HEK293T (cell line): ENCODE results near the gene HSPA4.

Experiments used
- CTCF ChIA-PET: fragments of 350-600 bp; formaldehyde crosslinking; extraction: SDS; loops from one replicate; lab custom pipeline; 2021; ENCODE audit warnings: antibody characterized with exemption, inconsistent platforms; lab: Yijun Ruan, JAX
- POLR2A ChIA-PET: fragments of 350-600 bp; formaldehyde crosslinking; extraction: SDS; loops from one replicate; lab custom pipeline; 2020; ENCODE audit warnings: antibody characterized with exemption, inconsistent platforms; lab: Yijun Ruan, JAX
- DNase-seq: peaks from one replicate; pipeline ENCODE4 v3.0.0; 2012; ENCODE audit warnings: mixed read lengths; ENCODE audit errors: extremely low spot score
- ARNT ChIP-seq: fragments of 450-650 bp; IDR thresholded peaks from 2 replicates; pipeline ENCODE4 v1.6.1; 2017; ENCODE audit warnings: mild to moderate bottlenecking
- BHLHE40 ChIP-seq: fragments of 450-650 bp; IDR thresholded peaks from 2 replicates; pipeline ENCODE4 v1.6.1; 2016; ENCODE audit warnings: mild to moderate bottlenecking, moderate library complexity, borderline replicate concordance
- CTBP1 ChIP-seq: fragments of 450-650 bp; IDR thresholded peaks from 2 replicates; pipeline ENCODE4 v1.6.1; 2016; ENCODE audit warnings: borderline replicate concordance
- ELF4 ChIP-seq: fragments of 450-650 bp; IDR thresholded peaks from 2 replicates; pipeline ENCODE4 v1.6.1; 2017; ENCODE audit warnings: antibody characterized with exemption
- FOXA1 ChIP-seq: fragments of 450-650 bp; IDR thresholded peaks from 2 replicates; pipeline ENCODE4 v1.6.1; 2016; ENCODE audit warnings: mild to moderate bottlenecking
- FOXK2 ChIP-seq: fragments of 450-650 bp; IDR thresholded peaks from 2 replicates; pipeline ENCODE4 v1.6.1; 2016; ENCODE audit warnings: mild to moderate bottlenecking
- FOXM1 ChIP-seq: fragments of 450-650 bp; IDR thresholded peaks from 2 replicates; pipeline ENCODE4 v1.6.1; 2017; ENCODE audit warnings: mild to moderate bottlenecking, borderline replicate concordance
- HDGF ChIP-seq: fragments of 450-650 bp; IDR thresholded peaks from 2 replicates; pipeline ENCODE4 v1.6.1; 2017; ENCODE audit warnings: antibody characterized with exemption, borderline replicate concordance
- L3MBTL2 ChIP-seq: fragments of 450-650 bp; conservative IDR thresholded peaks from 2 replicates; pipeline ENCODE4 v1.6.1; 2016; ENCODE audit warnings: mild to moderate bottlenecking
- LEF1 ChIP-seq: fragments of 450-650 bp; IDR thresholded peaks from 2 replicates; pipeline ENCODE4 v1.6.1; 2017; ENCODE audit warnings: mild to moderate bottlenecking, borderline replicate concordance
- NFRKB ChIP-seq: fragments of 450-650 bp; IDR thresholded peaks from 2 replicates; pipeline ENCODE4 v1.6.1; 2016; ENCODE audit warnings: mild to moderate bottlenecking, moderate library complexity
- PKNOX1 ChIP-seq: fragments of 450-650 bp; IDR thresholded peaks from 2 replicates; pipeline ENCODE4 v1.6.1; 2016
- SP1 ChIP-seq: fragments of 450-650 bp; IDR thresholded peaks from 2 replicates; pipeline ENCODE4 v1.6.1; 2017
- SUZ12 ChIP-seq: fragments of 450-650 bp; IDR thresholded peaks from 2 replicates; pipeline ENCODE4 v1.6.1; 2016; ENCODE audit warnings: mild to moderate bottlenecking
- TARDBP ChIP-seq: fragments of 450-650 bp; IDR thresholded peaks from 2 replicates; pipeline ENCODE4 v1.6.1; 2016
- ZNF384 ChIP-seq: fragments of 450-650 bp; IDR thresholded peaks from 2 replicates; pipeline ENCODE4 v1.6.1; 2016

HSPA4 gene

GRCh38 chr5:133141746-133142145 is 89.9 kb downstream of the HSPA4 start:
- TF ChIP-seq NFRKB: no peak
- TF ChIP-seq FOXM1: no peak
- no peak for TF ChIP-seq HDGF
- no peak for TF ChIP-seq L3MBTL2
- TF ChIP-seq TARDBP: no peak
- TF ChIP-seq ELF4: no peak
- TF ChIP-seq FOXK2: no peak
- no peak for TF ChIP-seq FOXA1
- no peak for TF ChIP-seq SUZ12
- no peak for TF ChIP-seq ZNF384
- TF ChIP-seq LEF1: no peak
- TF ChIP-seq CTBP1: no peak
- TF ChIP-seq BHLHE40: no peak
- no peak for TF ChIP-seq ARNT
- TF ChIP-seq SP1: no peak
- no peak for TF ChIP-seq PKNOX1
- ChIA-PET CTCF (no interaction called here), POLR2A (no interaction called here)
- no peak for DNase-seq

GRCh38 chr5:133142782-133143181 is 91.0 kb downstream of the HSPA4 start:
- ChIA-PET CTCF (no interaction called here), POLR2A (no interaction called here)
- no peak for DNase-seq
- TF ChIP-seq ELF4 (no peak), PKNOX1 (no peak), FOXM1 (no peak)

DNA sequence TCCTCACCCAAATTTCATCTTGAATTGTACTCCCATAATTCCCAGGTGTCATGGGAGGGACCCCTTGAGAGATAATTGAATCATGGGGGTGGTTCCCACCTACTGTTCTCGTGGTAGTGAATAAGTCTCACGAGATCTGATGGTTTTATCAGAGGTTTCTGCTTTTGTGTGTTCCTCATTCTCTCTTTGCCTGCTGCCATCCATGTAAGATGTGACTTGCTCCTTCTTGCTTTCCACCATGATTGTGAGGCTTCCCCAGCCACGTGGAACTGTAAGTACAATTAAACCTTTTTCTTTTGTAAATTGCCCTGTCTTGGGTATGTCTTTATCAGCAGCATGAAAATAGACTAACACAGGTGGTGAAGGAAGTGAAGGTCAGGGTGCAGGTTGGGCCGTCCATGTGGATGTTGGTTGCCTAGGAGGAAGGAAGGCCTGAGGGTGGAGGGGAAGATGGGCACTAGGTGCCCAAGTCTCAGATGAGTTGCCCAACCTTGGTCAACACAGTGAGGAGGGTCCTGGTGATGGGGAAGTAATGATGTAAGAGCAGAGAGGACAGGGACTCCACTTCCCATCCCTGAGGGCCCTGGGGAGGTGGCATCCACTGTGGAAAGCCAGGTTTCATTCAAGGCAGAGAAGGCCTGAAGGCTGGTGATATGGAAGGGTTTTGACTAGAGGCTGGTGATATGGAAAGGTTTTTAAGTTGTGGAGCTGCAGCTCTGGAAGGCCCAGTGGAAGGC is 92.6 kb downstream of the HSPA4 start:
- DNase-seq: no peak
- CTCF ChIA-PET: no interaction called here
- TF ChIP-seq FOXA1 (no peak), BHLHE40 (no peak), FOXK2 (no peak), SUZ12 (no peak), CTBP1 (no peak), ARNT (no peak), HDGF (no peak)
- POLR2A ChIA-PET: no interaction called here

DNA sequence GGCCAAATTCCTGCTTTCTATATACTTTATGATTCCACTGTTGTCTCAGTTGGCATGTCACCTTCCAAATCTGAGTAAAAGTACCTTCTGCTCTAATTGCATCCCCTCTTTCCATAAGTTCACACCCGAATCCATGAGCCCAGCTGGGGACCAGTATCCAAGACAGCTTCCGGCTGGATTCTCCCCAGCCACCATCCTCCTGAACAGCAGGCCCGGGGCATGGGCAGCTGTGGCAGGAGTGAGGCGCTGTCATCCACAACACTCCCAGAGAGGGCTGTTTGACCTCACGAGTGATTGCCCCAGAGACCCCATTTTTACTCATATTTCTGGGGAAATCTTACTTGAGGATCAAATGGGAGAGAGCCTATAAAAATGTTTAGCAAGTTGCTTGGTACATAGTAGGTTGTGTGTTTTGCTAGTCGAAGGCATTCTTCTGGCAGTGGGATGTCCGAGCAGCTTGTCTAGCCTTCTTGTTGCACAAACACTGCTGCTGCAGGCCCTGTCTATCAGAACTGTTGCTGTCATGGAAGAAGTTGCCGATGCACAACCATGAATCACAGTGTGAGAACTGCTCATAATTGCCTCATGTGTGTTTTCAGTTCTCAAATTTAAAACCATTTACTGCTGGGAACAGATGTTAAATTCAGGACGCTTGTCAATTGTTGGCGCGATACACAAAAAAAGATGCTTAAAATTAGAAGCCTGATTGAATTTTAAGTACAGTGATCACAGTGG is 93.8 kb downstream of the HSPA4 start:
- no peak for TF ChIP-seq SUZ12
- no peak for TF ChIP-seq BHLHE40
- no peak for DNase-seq
- ChIA-PET CTCF (no interaction called here), POLR2A (no interaction called here)

- no peak for DNase-seq
- TF ChIP-seq LEF1: no peak
- TF ChIP-seq PKNOX1: no peak
- no peak for TF ChIP-seq SUZ12
- TF ChIP-seq SP1: no peak
- TF ChIP-seq TARDBP: no peak
- TF ChIP-seq L3MBTL2: no peak
- no peak for TF ChIP-seq HDGF
- TF ChIP-seq ELF4: no peak
- TF ChIP-seq FOXK2: no peak
- TF ChIP-seq ARNT: no peak
- no peak for TF ChIP-seq ZNF384
- no peak for TF ChIP-seq FOXA1
- no peak for TF ChIP-seq CTBP1
- TF ChIP-seq FOXM1: no peak
- ChIA-PET POLR2A (no interaction called here), CTCF (no interaction called here)
Observed at GRCh38 chr5:133147411-133147810, 95.6 kb downstream of the HSPA4 start.

DNA sequence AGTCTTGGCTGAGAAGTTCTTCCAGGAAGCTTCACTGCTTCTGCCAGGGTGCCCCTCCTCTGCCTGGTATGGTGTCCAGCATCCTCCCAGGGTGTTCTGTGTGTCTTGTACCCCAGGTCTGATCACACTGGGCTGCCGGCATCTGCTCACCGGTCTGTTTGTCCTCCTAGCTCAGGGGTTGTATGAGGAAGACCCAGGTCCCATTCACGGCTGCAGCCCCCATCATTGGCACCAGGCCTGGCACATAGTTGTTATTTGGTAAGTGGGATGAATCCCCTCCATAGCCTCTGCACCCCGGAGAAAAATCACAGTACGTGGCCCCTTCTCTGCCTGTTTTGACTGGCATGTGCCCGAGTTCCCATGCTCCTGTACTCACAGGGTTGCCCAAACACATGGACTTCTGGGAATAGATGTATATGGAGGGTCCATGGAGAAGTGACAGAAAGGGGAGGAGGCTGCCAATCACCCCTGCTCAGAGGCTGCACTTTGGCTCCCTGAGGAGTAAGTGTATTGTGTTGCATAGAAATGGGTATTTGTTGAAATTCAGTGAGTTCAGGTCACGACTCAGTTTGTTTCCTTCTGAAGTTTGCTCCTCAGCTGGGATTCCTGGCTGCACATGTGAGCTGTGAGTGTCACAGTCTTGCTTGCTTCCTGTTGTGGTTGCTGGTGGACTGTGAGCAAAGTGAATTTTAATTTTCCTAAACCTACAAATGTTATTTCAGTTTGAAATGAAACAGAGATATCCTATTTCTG is 96.2 kb downstream of the HSPA4 start:
- ChIA-PET POLR2A (no interaction called here), CTCF (no interaction called here)
- TF ChIP-seq NFRKB: no peak
- no peak for TF ChIP-seq ELF4
- TF ChIP-seq PKNOX1: no peak
- no peak for TF ChIP-seq L3MBTL2
- DNase-seq: no peak
